ENCODE measurements around the gene ABCC3. TPM values are rescaled to one million over a fixed set of nuclear protein-coding genes. Genes with fewer than 3 reads are reported as not detected.

The ABCC3 gene
- total RNA-seq, 1 donor from 2014 or later, result 0.68 TPM

- DNase-seq (ENCODE audit: missing footprints), result no peak
- intact Hi-C loops (cut with DNase I), result no loop called here
- ATAC-seq, result peak; percentile 71
These were observed 25.6 kb downstream of the ABCC3 start for GRCh38 chr17:50660042-50660886.

- intact Hi-C loops (cut with DNase I), result no loop called here
- peak; percentile 23 for ATAC-seq
- DNase-seq (ENCODE audit: missing footprints), result no peak
These were observed 26.2 kb downstream of the ABCC3 start for GRCh38 chr17:50660887-50661345.

- ATAC-seq, result no peak
- intact Hi-C loops (cut with DNase I), result no loop called here
These were observed 26.7 kb downstream of the ABCC3 start for GRCh38 chr17:50661348-50661747.

GRCh38 chr17:50661795-50662391 is 27.2 kb downstream of the ABCC3 start:
- ATAC-seq, result no peak
- intact Hi-C loops (cut with DNase I), result no loop called here
- no peak for DNase-seq (ENCODE audit: missing footprints)

More at GRCh38 chr17:50661348-50661747, 26.7 kb downstream of the ABCC3 start:
- no peak for DNase-seq (ENCODE audit: missing footprints)

GRCh38 chr17:50662632-50663225 is 28.0 kb downstream of the ABCC3 start:
- DNase-seq (ENCODE audit: missing footprints) (no peak), ATAC-seq (no peak)
- intact Hi-C loops (cut with DNase I), result no loop called here

- intact Hi-C loops (cut with DNase I), result no loop called here
- DNase-seq (ENCODE audit: missing footprints) (peak; percentile 48), ATAC-seq (no peak)
These were observed 29.2 kb downstream of the ABCC3 start for GRCh38 chr17:50663812-50664374.

GRCh38 chr17:50664788-50665458 is 30.2 kb downstream of the ABCC3 start:
- intact Hi-C loops (cut with DNase I), result no loop called here
- no peak for ATAC-seq
- no peak for DNase-seq (ENCODE audit: missing footprints)

- intact Hi-C loops (cut with DNase I), result no loop called here
- no peak for DNase-seq (ENCODE audit: missing footprints)
- no peak for ATAC-seq
These were observed 31.2 kb downstream of the ABCC3 start for GRCh38 chr17:50665838-50666237.

- intact Hi-C loops (cut with DNase I), result no loop called here
- DNase-seq (ENCODE audit: missing footprints) (no peak), ATAC-seq (no peak)
These were observed 31.6 kb downstream of the ABCC3 start for GRCh38 chr17:50666316-50666715.

GRCh38 chr17:50667259-50668024 is 32.8 kb downstream of the ABCC3 start:
- ATAC-seq (no peak), DNase-seq (ENCODE audit: missing footprints) (peak; percentile 31)
- intact Hi-C loops (cut with DNase I), result no loop called here

GRCh38 chr17:50668025-50668837 is 33.5 kb downstream of the ABCC3 start:
- intact Hi-C loops (cut with DNase I), result no loop called here
- ATAC-seq (no peak), DNase-seq (ENCODE audit: missing footprints) (no peak)

- ATAC-seq, result no peak
- intact Hi-C loops (cut with DNase I), result no loop called here
- peak; percentile 40 for DNase-seq (ENCODE audit: missing footprints)
These were observed 34.3 kb downstream of the ABCC3 start for GRCh38 chr17:50668838-50669581.

GRCh38 chr17:50672071-50672470 is 37.4 kb downstream of the ABCC3 start:
- DNase-seq (ENCODE audit: missing footprints) (peak; percentile 4), ATAC-seq (no peak)
- intact Hi-C loops (cut with DNase I), result no loop called here

- DNase-seq (ENCODE audit: missing footprints), result peak; percentile 45
- intact Hi-C loops (cut with DNase I), result no loop called here
- ATAC-seq, result peak; percentile 66
These were observed 38.3 kb downstream of the ABCC3 start for GRCh38 chr17:50672831-50673551.

- DNase-seq (ENCODE audit: missing footprints) (peak; percentile 16), ATAC-seq (no peak)
- intact Hi-C loops (cut with DNase I), result no loop called here
These were observed 40.5 kb downstream of the ABCC3 start for GRCh38 chr17:50675190-50675589.

- intact Hi-C loops (cut with DNase I), result no loop called here
- no peak for ATAC-seq
- DNase-seq (ENCODE audit: missing footprints), result no peak
These were observed 40.9 kb downstream of the ABCC3 start for GRCh38 chr17:50675627-50676026.

All from Right ventricle myocardium inferior (tissue), 1 donor.